Left lung (tissue), 10 donors: Measurements from ENCODE around the gene NEK10. TPM values are rescaled to one million over a fixed set of nuclear protein-coding genes. Genes with fewer than 3 reads are reported as not detected.

Source experiments
- ATAC-seq: fragments of 200-7000 bp; cut with Tn5 transposase; one replicate; pipeline ENCODE4 v1.9.1; 2020; ENCODE audit warnings: moderate library complexity
- DNase-seq, 4 donors: peaks; one replicate each; pipeline ENCODE4 v3.0.0-alpha.2; 2013 to 2020
- H3K27ac ChIP-seq, 2 donors: fragments of 200-600 bp; sonication (generic) in 1 of 2; one replicate each; pipeline versions ENCODE4 v1.5.0 to v1.8.0; 2020 to 2021
- H3K27me3 ChIP-seq, 2 donors: fragments of 200-600 bp; sonication (generic) in 1 of 2; one replicate each; pipeline versions ENCODE4 v1.5.0 to v1.8.0; 2020 to 2021
- H3K36me3 ChIP-seq, 2 donors: fragments of 200-600 bp; sonication (generic) in 1 of 2; one replicate each; pipeline versions ENCODE4 v1.5.0 to v1.8.0; 2020 to 2021
- H3K4me1 ChIP-seq, 2 donors: fragments of 200-600 bp; one replicate each; pipeline ENCODE4 v1.8.0; 2021
- H3K4me3 ChIP-seq, 2 donors: fragments of 200-600 bp; sonication (generic) in 1 of 2; one replicate each; pipeline versions ENCODE4 v1.5.0 to v1.8.0; 2020 to 2021; ENCODE audit warnings: mild to moderate bottlenecking in 1 of 2
- H3K9me3 ChIP-seq, 2 donors: fragments of 200-600 bp; sonication (generic) in 1 of 2; one replicate each; pipeline versions ENCODE4 v1.5.0 to v1.8.0; 2020 to 2021
- intact Hi-C, 2 donors: fragments of 100-400 bp; cut with DNase I; formaldehyde crosslinking; loops; one replicate each; pipeline versions ENCODE4 v1.11.2 to v1.14.2; 2022
- polyA plus RNA-seq, 6 donors: library from polyadenylated mRNA; unstranded; fragments of 120-200 nt; gene quantifications; one replicate each; pipeline ENCODE4 v1.2.1, GENCODE V29; 2013; ENCODE audit not compliant: insufficient read length in 6 of 6
- total RNA-seq, 2 donors: library from RNA; stranded (reverse); fragmentation: NEBNext Ultra II Directional; extraction: Animal tissue kit (Norgen Biotek cat#: 25700); gene quantifications; one replicate each; pipeline ENCODE4 v1.2.1, GENCODE V29; 2021
- TF ChIP-seq, protein P1 (sequence below), 2 donors: fragments of 200-600 bp; sonication (generic) in 1 of 2; IDR thresholded peaks; one replicate each; pipeline versions ENCODE4 v1.5.0 to v1.8.0; 2021; ENCODE audit warnings: antibody characterized with exemption in 2 of 2
- donor health status: DM: no; HTN: yes; CAD: no.
- donor health status: DM: no; HTN: no; CAD: no.

NEK10 gene
- total and polyA plus RNA-seq, 8 donors = 1.5 to 7.9 (median 5.5) TPM

DNA sequence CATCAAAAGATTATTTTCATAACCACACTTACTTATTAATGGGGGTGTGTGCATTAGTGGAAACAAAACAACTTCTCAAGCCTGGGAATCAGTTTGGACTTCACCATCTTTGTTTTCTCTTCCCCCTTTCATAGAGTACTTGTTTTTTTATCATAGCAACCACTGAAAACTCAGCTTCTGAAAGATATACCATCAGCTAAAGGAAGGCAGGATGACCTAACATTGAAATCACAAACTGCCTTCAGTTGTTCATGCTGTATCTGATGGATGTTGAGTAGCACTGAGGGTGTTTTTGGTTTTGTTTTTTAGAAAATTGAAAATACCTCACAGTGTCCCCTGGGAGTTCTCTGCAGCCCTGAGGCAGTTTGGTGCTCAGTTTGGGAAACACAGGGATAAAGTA is 46.5 kb downstream of the NEK10 start:
- DNase-seq (no peak), ATAC-seq (no peak)
- no peak overlapping the region for H3K4me3 ChIP-seq
- TF ChIP-seq, protein P1, sequence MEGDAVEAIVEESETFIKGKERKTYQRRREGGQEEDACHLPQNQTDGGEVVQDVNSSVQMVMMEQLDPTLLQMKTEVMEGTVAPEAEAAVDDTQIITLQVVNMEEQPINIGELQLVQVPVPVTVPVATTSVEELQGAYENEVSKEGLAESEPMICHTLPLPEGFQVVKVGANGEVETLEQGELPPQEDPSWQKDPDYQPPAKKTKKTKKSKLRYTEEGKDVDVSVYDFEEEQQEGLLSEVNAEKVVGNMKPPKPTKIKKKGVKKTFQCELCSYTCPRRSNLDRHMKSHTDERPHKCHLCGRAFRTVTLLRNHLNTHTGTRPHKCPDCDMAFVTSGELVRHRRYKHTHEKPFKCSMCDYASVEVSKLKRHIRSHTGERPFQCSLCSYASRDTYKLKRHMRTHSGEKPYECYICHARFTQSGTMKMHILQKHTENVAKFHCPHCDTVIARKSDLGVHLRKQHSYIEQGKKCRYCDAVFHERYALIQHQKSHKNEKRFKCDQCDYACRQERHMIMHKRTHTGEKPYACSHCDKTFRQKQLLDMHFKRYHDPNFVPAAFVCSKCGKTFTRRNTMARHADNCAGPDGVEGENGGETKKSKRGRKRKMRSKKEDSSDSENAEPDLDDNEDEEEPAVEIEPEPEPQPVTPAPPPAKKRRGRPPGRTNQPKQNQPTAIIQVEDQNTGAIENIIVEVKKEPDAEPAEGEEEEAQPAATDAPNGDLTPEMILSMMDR (IDR thresholded peaks at IDR 0.05) = no peak
- no peaks in the 10 kb centered on the region for H3K36me3 ChIP-seq
- H3K9me3 ChIP-seq = no peaks in the 10 kb centered on the region
- H3K4me1 ChIP-seq = peaks cover 0 to 3% of the 10 kb centered on the region in 2 donors
- H3K27ac ChIP-seq = no peak overlapping the region
- intact Hi-C loops = no loop called here
- H3K27me3 ChIP-seq = no peaks in the 10 kb centered on the region

DNA sequence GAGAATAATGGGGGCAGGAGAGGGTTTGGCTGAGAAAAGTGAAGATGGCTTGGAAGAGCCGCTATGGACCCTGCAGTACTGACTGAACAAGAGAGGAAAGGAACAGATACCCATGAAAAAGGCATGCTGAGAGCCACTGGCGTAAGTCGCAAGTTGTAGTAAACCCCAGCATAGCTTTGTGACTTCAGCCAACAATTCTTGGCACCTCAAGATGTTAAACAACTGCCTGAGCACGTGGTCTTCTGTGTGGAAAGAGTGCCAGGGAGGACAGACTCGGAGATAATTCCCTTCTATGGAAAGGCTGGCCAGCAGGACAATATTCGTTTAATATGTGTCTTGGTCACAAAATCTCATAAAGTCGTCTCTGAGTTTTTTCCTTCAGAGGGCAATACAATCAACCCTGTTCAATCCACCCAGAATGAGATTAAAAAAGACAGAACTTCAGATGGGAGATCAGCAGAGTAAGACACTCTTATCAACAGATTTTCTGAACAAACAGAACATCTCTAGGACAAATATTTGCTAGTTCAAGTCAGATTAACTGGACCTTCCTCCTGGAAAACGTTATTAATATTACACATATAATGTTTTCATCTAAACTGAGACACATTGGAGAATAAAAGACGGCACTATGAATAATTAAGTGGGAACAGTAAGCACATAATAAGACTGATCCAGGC is 49.2 kb downstream of the NEK10 start:
- intact Hi-C loops = loop anchor here in 1 of 2 donors (10.0 kb wide), 2 partner anchors 145 to 365 kb away; no protein-coding TSS in a partner anchor
- ATAC-seq (peak; percentile 23), DNase-seq (peak in 2 of 4 donors; percentile 45 to 72)
- Histone ChIP-seq H3K27me3 (no peaks in the 10 kb centered on the region), H3K9me3 (no peaks in the 10 kb centered on the region), H3K4me3 (no peak overlapping the region), H3K36me3 (no peaks in the 10 kb centered on the region), H3K27ac (no peak overlapping the region), H3K4me1 (no peaks in the 10 kb centered on the region)
- TF ChIP-seq, protein P1 (IDR thresholded peaks at IDR 0.05) = no peak

DNA sequence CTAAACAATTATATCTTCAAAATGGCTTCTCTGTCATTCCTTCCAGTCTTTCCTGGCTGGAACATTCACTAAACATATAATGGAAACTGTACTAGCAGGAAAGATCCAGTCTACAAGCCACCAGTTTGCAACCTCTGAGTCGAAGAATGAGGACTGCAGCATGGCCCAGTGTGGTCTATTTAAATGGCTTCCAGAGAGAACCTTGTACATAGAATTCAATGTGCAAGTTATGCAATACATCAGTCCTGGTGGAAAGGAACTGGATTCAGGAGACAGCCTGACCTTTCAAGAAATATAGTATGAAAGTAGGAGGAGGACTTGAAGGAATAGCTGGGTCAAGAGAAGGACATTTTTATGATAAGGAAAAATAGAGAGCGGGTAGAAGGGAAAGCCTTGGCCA is 49.9 kb downstream of the NEK10 start:
- intact Hi-C loops = loop anchor here in 1 of 2 donors (10.0 kb wide), 2 partner anchors 145 to 365 kb away; no protein-coding TSS in a partner anchor

DNA sequence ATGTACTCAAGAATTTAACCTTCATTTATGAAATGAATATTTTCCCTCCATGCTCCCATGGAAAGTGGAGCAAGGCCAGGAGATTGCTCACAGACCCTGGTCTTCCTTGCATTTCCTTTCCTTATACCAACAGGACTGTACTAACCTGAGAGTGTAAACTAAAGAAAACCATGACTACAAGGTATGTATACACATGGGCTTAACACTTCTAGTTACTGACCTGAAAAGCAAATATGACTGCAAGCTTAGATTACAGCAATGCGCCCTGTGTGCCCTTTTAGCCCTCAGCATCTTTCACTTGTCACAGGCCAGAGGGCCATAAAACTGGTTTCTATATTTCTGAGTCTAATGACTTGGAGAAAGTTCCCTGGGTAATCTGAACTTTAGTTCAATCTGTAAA is 52.1 kb downstream of the NEK10 start:
- H3K4me3 ChIP-seq = no peak overlapping the region
- no peaks in the 10 kb centered on the region for H3K36me3 ChIP-seq
- no peak overlapping the region for H3K27ac ChIP-seq
- TF ChIP-seq, protein P1 (IDR thresholded peaks at IDR 0.05) = no peak
- H3K9me3 ChIP-seq = no peaks in the 10 kb centered on the region
- DNase-seq (peak in 1 of 4 donors; percentile 44), ATAC-seq (no peak)
- intact Hi-C loops = loop anchor here in 1 of 2 donors (10.0 kb wide), 2 partner anchors 148 to 368 kb away; no protein-coding TSS in a partner anchor
- H3K4me1 ChIP-seq = no peaks in the 10 kb centered on the region
- H3K27me3 ChIP-seq = no peaks in the 10 kb centered on the region

More for the DNA sequence above, 49.9 kb downstream of the NEK10 start:
- Histone ChIP-seq H3K27ac (no peak overlapping the region), H3K4me3 (no peak overlapping the region), H3K27me3 (no peaks in the 10 kb centered on the region), H3K4me1 (no peaks in the 10 kb centered on the region), H3K36me3 (no peaks in the 10 kb centered on the region), H3K9me3 (no peaks in the 10 kb centered on the region)
- DNase-seq (no peak), ATAC-seq (no peak)
- TF ChIP-seq, protein P1 (IDR thresholded peaks at IDR 0.05) = no peak

DNA sequence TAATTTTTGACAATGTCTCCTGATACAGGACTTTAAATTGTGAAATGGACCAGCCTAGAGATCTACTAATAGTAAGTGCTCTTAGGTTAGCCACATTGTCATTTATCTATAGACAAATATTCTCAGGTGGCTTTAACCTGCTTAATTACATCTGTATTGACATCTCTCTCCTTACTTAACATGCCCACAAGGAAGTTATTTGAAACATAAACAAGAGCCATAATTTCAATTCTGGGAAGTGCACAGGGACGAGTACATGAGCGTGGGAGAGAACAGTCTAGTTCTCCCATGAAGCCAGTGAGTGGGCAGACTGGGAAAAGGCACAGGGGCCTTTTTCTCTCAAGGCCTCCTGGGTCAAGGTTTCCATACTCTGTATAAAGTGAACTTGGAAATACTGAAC is 54.2 kb downstream of the NEK10 start:
- Histone ChIP-seq H3K4me1 (no peaks in the 10 kb centered on the region), H3K36me3 (no peaks in the 10 kb centered on the region), H3K9me3 (no peaks in the 10 kb centered on the region), H3K4me3 (no peak overlapping the region), H3K27me3 (no peaks in the 10 kb centered on the region), H3K27ac (no peak overlapping the region)
- DNase-seq (no peak), ATAC-seq (no peak)
- TF ChIP-seq, protein P1 (IDR thresholded peaks at IDR 0.05) = no peak
- intact Hi-C loops = loop anchor here in 1 of 2 donors (10.0 kb wide), 2 partner anchors 150 to 370 kb away; no protein-coding TSS in a partner anchor
